ENCODE measurements around the gene TMEM253. TPM values are rescaled to one million over a fixed set of nuclear protein-coding genes. Genes with fewer than 3 reads are reported as not detected.

Gene TMEM253
- total and polyA plus RNA-seq, 9 of the 15 experiments (the other 6 are each of a cell fraction or from before 2014, with no cell fraction given): 0.11 to 0.61 (median 0.26) TPM; not detected in 3

DNA sequence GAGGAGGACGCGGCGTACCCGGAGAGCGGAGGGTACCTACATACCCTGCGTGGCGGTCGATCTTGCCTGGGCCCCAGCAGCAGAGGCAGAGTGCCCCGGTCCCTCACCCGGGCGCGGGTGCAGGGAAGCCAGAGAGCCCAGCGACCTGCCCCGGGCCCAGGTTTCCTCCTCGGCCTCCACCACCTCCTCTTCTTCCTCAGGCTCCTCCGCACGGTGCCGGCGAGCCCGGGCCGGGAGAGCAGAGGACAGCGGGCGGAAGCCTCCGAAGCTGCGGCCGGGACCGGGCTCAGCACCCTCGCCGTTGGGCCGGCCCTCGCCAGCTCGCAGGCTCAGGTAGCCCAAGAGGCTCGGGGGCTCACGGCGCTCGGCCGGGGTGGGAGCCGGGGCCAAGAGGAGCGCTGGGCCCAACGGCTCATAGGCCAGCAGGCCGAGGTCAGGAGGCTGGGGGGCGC lies 9.0 kb upstream of the TMEM253 start:
- no peak overlapping the region for H3K9ac ChIP-seq (ENCODE audit: insufficient read depth in 1 of 2, low read depth in 2 of 2, low read length in 2 of 2)
- no peak overlapping the region for H2AFZ ChIP-seq (ENCODE audit: low read depth, low read length)
- no peak overlapping the region for H3K4me3 ChIP-seq
- 86% methylated on average over 10 of the region's 42 CpGs for WGBS (ENCODE audit: insufficient coverage, low coverage, missing lambda C conversion rate)
- TF ChIP-seq EP300 (IDR thresholded peaks at IDR 0.05; ENCODE audit: low read length) (no peak), POLR2G (IDR thresholded peaks at IDR 0.05; ENCODE audit: low read depth, low read length) (peak; percentile 14; the same call in 1 of the 2 replicates)
- ATAC-seq (no peak), FAIRE-seq (no peak), DNase-seq (ENCODE audit: extremely low read depth in 1 of 4, low spot score in 3 of 4) (no peak)
- H3K4me1 ChIP-seq (replicated peaks in 1 of 2; ENCODE audit: control insufficient read depth in 2 of 2, insufficient read depth in 2 of 2, low read length in 2 of 2): peaks cover 2 to 29% of the 10 kb centered on the region in 2 experiments; a peak in 3 of 5 replicates
- CTCF ChIA-PET (ENCODE audit: low intra/inter-chr PET ratio): interaction anchor here (1.5 to 2.5 kb wide), 5 partner anchors 13 to 234 kb away, joined by 5 to 21 read pairs (median 11); partner anchors contain the start of gene ARHGEF40
- no peaks in the 10 kb centered on the region for H3K27me3 ChIP-seq (ENCODE audit: control insufficient read depth in 2 of 2, insufficient read depth in 2 of 2, low read length in 2 of 2)
- no peaks in the 10 kb centered on the region for H4K20me1 ChIP-seq (replicated peaks; ENCODE audit: control insufficient read depth, insufficient read depth, low read length)
- no peak overlapping the region for H3K27ac ChIP-seq (ENCODE audit: extremely low read depth, low read depth, low read length)
- POLR2A ChIA-PET: interaction anchor here (0.6 to 1.1 kb wide), 3 partner anchors 8 to 20 kb away, joined by 3 read pairs; partner anchors contain the start of gene TMEM253
- H3K4me2 ChIP-seq (ENCODE audit: insufficient read depth, low read length): no peak overlapping the region
- no peaks in the 10 kb centered on the region for H3K9me1 ChIP-seq (ENCODE audit: control insufficient read depth, insufficient read depth, low read length)
- BruUV-seq (replicated peaks): no TSS peak
- peaks cover 5% of the 10 kb centered on the region; the same call in 1 of the 3 replicates for H3K36me3 ChIP-seq (ENCODE audit: control insufficient read depth, insufficient read depth, low read length)
- in situ Hi-C loops (cut with MboI) (no loop called here), intact Hi-C loops (cut with micrococcal nuclease) (no loop called here)
- H3K79me2 ChIP-seq (ENCODE audit: control insufficient read depth, insufficient read depth, low read length): no peaks in the 10 kb centered on the region
- no peaks in the 10 kb centered on the region for H3K9me3 ChIP-seq (replicated peaks; ENCODE audit: control insufficient read depth, insufficient read depth, low read depth, low read length)

DNA sequence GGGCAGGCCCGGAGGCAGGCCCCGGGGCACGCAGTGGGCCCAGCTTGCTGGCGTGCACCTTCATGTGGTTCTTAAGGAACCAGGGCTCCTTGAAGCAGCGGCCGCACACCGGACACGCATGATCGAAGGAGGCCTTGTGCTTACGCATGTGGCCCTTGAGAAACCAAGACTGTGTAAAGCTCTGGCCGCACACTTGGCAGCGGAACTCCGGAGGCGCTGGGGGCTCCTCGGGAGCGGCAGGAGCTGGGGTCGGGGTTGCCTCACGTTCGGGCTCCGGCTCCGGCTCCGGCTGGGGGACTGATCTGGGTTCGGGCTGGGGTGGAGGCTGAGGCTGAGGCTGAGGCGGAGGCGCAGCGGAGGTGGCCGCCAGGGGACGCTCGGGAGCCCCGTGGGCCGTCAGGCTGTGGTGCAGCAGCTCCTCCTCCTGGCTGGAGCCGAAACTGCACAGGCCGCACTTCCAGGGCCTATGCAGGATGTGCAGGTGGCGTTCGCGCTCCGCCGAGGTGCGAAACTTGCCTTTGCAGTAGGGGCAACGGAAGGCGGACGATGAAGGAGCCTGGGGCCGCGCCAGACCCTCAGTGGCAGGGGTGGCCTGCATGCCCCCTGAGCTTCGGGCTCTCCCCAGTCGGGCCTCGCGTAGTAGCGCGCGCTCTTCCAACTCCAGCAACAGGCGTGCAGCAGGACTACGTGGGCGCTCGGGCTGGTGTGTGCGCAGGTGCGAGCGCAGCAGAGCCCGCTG lies 8.4 kb upstream of the TMEM253 start:
- in situ Hi-C loops (cut with MboI): no loop called here
- ATAC-seq: peak; percentile 88
- H3K27me3 ChIP-seq (ENCODE audit: control insufficient read depth in 2 of 2, insufficient read depth in 2 of 2, low read length in 2 of 2): no peaks in the 10 kb centered on the region
- TF ChIP-seq CBX5 (IDR thresholded peaks at IDR 0.05; ENCODE audit: borderline replicate concordance, low read depth) (peak; percentile 43; the same call in 1 of the 2 replicates), ARNT (IDR thresholded peaks at IDR 0.05) (no peak), STAG1 (CRISPR knock-in tag; IDR thresholded peaks at IDR 0.05; ENCODE audit: borderline replicate concordance) (peak; percentile 78; the same call in 1 of the 2 replicates), RAD21 (CRISPR knock-in tag; conservative IDR thresholded peaks at IDR 0.05 in 1 of 2, IDR thresholded peaks at IDR 0.05 in 1 of 2) (peak; percentile 92 to 98), CC2D1A (IDR thresholded peaks at IDR 0.05) (no peak), COPS2 (conservative IDR thresholded peaks at IDR 0.05) (no peak), SAFB2 (IDR thresholded peaks at IDR 0.05; ENCODE audit: borderline replicate concordance, low read depth, low read length, severe bottlenecking) (no peak), ZNF444 (CRISPR knock-in tag; IDR thresholded peaks at IDR 0.05) (no peak), ZNF785 (CRISPR knock-in tag; IDR thresholded peaks at IDR 0.05) (no peak)
- TF ChIP-seq, protein P1, sequence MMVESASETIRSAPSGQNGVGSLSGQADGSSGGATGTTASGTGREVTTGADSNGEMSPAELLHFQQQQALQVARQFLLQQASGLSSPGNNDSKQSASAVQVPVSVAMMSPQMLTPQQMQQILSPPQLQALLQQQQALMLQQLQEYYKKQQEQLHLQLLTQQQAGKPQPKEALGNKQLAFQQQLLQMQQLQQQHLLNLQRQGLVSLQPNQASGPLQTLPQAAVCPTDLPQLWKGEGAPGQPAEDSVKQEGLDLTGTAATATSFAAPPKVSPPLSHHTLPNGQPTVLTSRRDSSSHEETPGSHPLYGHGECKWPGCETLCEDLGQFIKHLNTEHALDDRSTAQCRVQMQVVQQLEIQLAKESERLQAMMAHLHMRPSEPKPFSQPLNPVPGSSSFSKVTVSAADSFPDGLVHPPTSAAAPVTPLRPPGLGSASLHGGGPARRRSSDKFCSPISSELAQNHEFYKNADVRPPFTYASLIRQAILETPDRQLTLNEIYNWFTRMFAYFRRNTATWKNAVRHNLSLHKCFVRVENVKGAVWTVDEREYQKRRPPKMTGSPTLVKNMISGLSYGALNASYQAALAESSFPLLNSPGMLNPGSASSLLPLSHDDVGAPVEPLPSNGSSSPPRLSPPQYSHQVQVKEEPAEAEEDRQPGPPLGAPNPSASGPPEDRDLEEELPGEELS (CRISPR knock-in tag; IDR thresholded peaks at IDR 0.05; ENCODE audit: borderline replicate concordance): no peak

More for the DNA sequence above, 8.4 kb upstream of the TMEM253 start:
- Histone ChIP-seq H2AFZ (ENCODE audit: low read depth, low read length) (no peak overlapping the region), H3K79me2 (ENCODE audit: control insufficient read depth, insufficient read depth, low read length) (no peaks in the 10 kb centered on the region), H3K9me1 (ENCODE audit: control insufficient read depth, insufficient read depth, low read length) (no peaks in the 10 kb centered on the region), H3K9ac (ENCODE audit: insufficient read depth in 1 of 2, low read depth in 2 of 2, low read length in 2 of 2) (no peak overlapping the region), H3K4me2 (ENCODE audit: insufficient read depth, low read length) (no peak overlapping the region), H3K27ac (ENCODE audit: extremely low read depth, low read depth, low read length) (no peak overlapping the region), H3K4me1 (replicated peaks in 1 of 2; ENCODE audit: control insufficient read depth in 2 of 2, insufficient read depth in 2 of 2, low read length in 2 of 2) (peaks cover 4 to 29% of the 10 kb centered on the region in 2 experiments; a peak in 4 of 5 replicates), H3K4me3 (no peak overlapping the region), H3K36me3 (ENCODE audit: control insufficient read depth, insufficient read depth, low read length) (peaks cover 5% of the 10 kb centered on the region; the same call in 1 of the 3 replicates), H4K20me1 (replicated peaks; ENCODE audit: control insufficient read depth, insufficient read depth, low read length) (no peaks in the 10 kb centered on the region), H3K9me3 (replicated peaks; ENCODE audit: control insufficient read depth, insufficient read depth, low read depth, low read length) (no peaks in the 10 kb centered on the region)
- FAIRE-seq (no peak), DNase-seq (ENCODE audit: extremely low read depth in 1 of 4, low spot score in 3 of 4) (peak; percentile 72 to 78 (median 74))
- ChIA-PET CTCF (ENCODE audit: low intra/inter-chr PET ratio) (interaction anchor here (1.5 to 2.5 kb wide), 6 partner anchors 12 to 235 kb away, joined by 5 to 21 read pairs (median 10); partner anchors contain the start of gene ARHGEF40), POLR2A (interaction anchor here (0.6 to 1.3 kb wide), 4 partner anchors 9 to 22 kb away, joined by 3 read pairs; partner anchors contain the start of genes ARHGEF40 and TMEM253)
- 29% methylated on average over 15 of the region's 59 CpGs for WGBS (ENCODE audit: insufficient coverage, low coverage, missing lambda C conversion rate)
- intact Hi-C loops (cut with micrococcal nuclease): no loop called here
- no TSS peak for BruUV-seq (replicated peaks)

Measured in K562 (cell line).